Muscle of back (tissue), 11 donors: ENCODE data around the gene VAMP2. TPM values are rescaled to one million over a fixed set of nuclear protein-coding genes. Genes with fewer than 3 reads are reported as not detected.
A peak's percentile ranks its signal among the peaks of the same experiment; 100 is the strongest.
"Not testable (repeated sequence)": the region's sequence is repeated elsewhere in the genome, so short reads cannot be mapped to it uniquely, and the experiment has no call there.

Experiments used
- DNase-seq, 3 donors: peaks; one replicate each; pipeline versions ENCODE4 v3.0.0 to v3.0.0-alpha.2; 2013
- polyA plus RNA-seq, 10 donors: library from polyadenylated mRNA; unstranded; fragments of 120-200 nt; gene quantifications; one replicate each; pipeline ENCODE4 v1.2.1, GENCODE V29; 2013; ENCODE audit not compliant: insufficient read length in 10 of 10

Gene VAMP2
- polyA plus RNA-seq, 10 donors, result 53.6 to 73.6 (median 59.5) TPM

GRCh38 chr17:8185582-8186445 lies 23.1 kb upstream of the VAMP2 start:
- DNase-seq, result peak; percentile 80 to 94 (median 89)

- DNase-seq, result no peak
Observed at GRCh38 chr17:8176998-8177731, 14.4 kb upstream of the VAMP2 start.

- DNase-seq, result peak; percentile 83 to 97 (median 94)
Observed at GRCh38 chr17:8176197-8176940, 13.6 kb upstream of the VAMP2 start, which contains the start of gene TMEM107. Gene TMEM107 (minus strand): TSS chr17:8176380. CDS start chr17:8176286, 94 bp downstream.

GRCh38 chr17:8175795-8176196 lies 13.0 kb upstream of the VAMP2 start:
- no peak for DNase-seq

GRCh38 chr17:8173871-8174322 lies 11.1 kb upstream of the VAMP2 start:
- no peak for DNase-seq

- DNase-seq, result peak; percentile 91 to 97 (median 96)
Observed at GRCh38 chr17:8173056-8173870, 10.5 kb upstream of the VAMP2 start.

- DNase-seq, result not testable (repeated sequence)
Observed at GRCh38 chr17:8170186-8170585, 7.4 kb upstream of the VAMP2 start.

- no peak for DNase-seq
Observed at GRCh38 chr17:8167526-8167925, 4.8 kb upstream of the VAMP2 start.

- DNase-seq, result no peak
Observed at GRCh38 chr17:8166731-8167130, 4.0 kb upstream of the VAMP2 start.

GRCh38 chr17:8164815-8165131 lies 2.0 kb upstream of the VAMP2 start:
- DNase-seq, result no peak

GRCh38 chr17:8163978-8164814 lies 1.4 kb upstream of the VAMP2 start:
- peak in 1 of 3 donors; percentile 80 for DNase-seq

- peak in 2 of 3 donors; percentile 79 to 82 for DNase-seq
Observed at GRCh38 chr17:8162997-8163977, 539 bp upstream of the VAMP2 start.

GRCh38 chr17:8161289-8162232 lies 1.2 kb downstream of the VAMP2 start:
- peak in 1 of 3 donors; percentile 43 for DNase-seq

- DNase-seq, result peak in 1 of 3 donors; percentile 16
Observed at GRCh38 chr17:8160741-8161221, 2.0 kb downstream of the VAMP2 start.

GRCh38 chr17:8160224-8160577 lies 2.5 kb downstream of the VAMP2 start:
- DNase-seq, result peak in 1 of 3 donors; percentile 24

GRCh38 chr17:8159459-8160223 lies 3.1 kb downstream of the VAMP2 start:
- peak in 1 of 3 donors; percentile 16 for DNase-seq

GRCh38 chr17:8159032-8159400 lies 3.7 kb downstream of the VAMP2 start:
- no peak for DNase-seq
